Endothelial cell of umbilical vein (primary cell): ENCODE results near the gene SERPINC1.

ENCODE experiments used
- CTCF ChIP-seq, 2 donors: IDR thresholded peaks; 1 replicate in 1 of 2; 2 replicates in 1 of 2; pipeline ENCODE4 v1.5.1; 2011; ENCODE audit warnings: low read length in 2 of 2, mild to moderate bottlenecking in 2 of 2, moderate library complexity in 2 of 2, control low read depth in 1 of 2, inconsistent platforms in 1 of 2, low read depth in 1 of 2; ENCODE audit not compliant: insufficient read depth in 1 of 2; ENCODE audit errors: extremely low read depth in 1 of 2
- EZH2 ChIP-seq: IDR thresholded peaks from 2 replicates; pipeline ENCODE4 v1.6.1; 2012; ENCODE audit warnings: borderline replicate concordance, low read depth, mild to moderate bottlenecking, moderate library complexity, low read length, inconsistent platforms; ENCODE audit not compliant: severe bottlenecking
- FOS ChIP-seq: IDR thresholded peaks from 2 replicates; pipeline ENCODE4 v1.6.1; 2011; ENCODE audit warnings: mild to moderate bottlenecking, low read length, moderate library complexity, borderline replicate concordance; ENCODE audit not compliant: insufficient read depth
- GATA2 ChIP-seq: IDR thresholded peaks from 2 replicates; pipeline ENCODE4 v1.7.0; 2011; ENCODE audit warnings: low read depth, mild to moderate bottlenecking, moderate library complexity, mixed read lengths, low read length; ENCODE audit not compliant: insufficient read length, insufficient read depth
- MAX ChIP-seq: IDR thresholded peaks from 2 replicates; pipeline ENCODE4 v1.6.1; 2011; ENCODE audit not compliant: insufficient read depth, insufficient read length
- POLR2A ChIP-seq: IDR thresholded peaks from 2 replicates; pipeline ENCODE4 v1.6.1; 2012; ENCODE audit warnings: low read depth, mild to moderate bottlenecking, control low read depth, low read length
- POLR2AphosphoS5 ChIP-seq: IDR thresholded peaks from 2 replicates; pipeline ENCODE4 v1.6.1; 2012; ENCODE audit warnings: low read depth, mild to moderate bottlenecking, control low read depth, low read length, moderate library complexity; ENCODE audit not compliant: insufficient read depth

GRCh38 chr1:173917635-173918493, 737 bp upstream of the SERPINC1 start:
- TF ChIP-seq POLR2AphosphoS5 (no peak), POLR2A (no peak), CTCF (IDR thresholded peaks at IDR 0.05; ENCODE audit: extremely low read depth in 1 of 2, insufficient read depth in 1 of 2, low read depth in 1 of 2, low read length in 2 of 2) (no peak), FOS (no peak), GATA2 (no peak), MAX (no peak), EZH2 (no peak)
